GM18861 (cell line): ENCODE measurements around the gene ZMIZ1.
A peak's percentile ranks its signal among the peaks of the same experiment; 100 is the strongest.

Source experiments
- ATAC-seq: cut with Tn5 transposase; IDR thresholded peaks from one replicate; pipeline ENCODE4 v1.9.1; 2021; ENCODE audit not compliant: unreplicated experiment

ZMIZ1 gene

DNA sequence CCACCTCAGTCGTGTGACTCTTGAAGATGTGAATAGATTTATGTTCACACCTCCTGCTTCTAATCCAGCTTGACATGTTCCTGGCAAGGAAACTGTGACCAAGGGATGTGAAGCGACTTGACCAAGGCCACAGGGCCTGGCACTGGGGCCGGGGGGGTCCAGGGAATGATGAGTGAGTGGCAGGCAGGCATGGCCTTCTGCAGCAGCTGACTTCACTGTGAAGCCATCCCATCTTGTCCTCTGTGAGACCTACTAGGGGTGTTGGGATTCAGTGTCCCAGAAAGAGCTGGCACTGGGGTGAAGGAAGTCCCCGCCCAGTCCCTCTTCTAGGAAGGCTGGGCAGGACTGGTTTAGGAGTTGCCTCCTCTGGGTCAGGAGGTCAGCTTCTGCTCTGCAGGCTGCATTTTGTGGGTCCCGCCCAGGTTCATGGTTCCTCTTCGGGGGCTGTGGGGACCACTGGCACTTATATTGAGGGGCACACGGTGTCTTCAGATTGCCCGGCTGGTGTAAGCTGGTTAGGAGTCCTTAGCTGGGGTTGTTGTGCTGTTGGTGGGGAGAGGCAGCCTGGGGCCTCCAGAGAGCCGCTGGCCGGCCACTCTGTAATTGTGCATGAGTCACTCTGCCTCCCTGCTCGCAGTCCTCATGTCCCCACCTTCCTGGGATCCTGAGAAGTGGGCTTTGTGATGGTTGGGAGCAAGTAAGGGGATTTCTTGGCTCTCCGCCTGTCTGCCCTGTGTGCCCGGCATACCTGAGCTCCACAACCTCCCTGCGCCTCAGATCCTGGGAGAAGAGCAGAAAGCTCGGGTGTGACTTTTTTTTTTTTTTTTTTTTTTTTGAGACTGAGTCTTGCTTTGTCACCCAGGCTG, 11.0 kb downstream of the ZMIZ1 start:
- ATAC-seq: no peak

GRCh38 chr10:79081353-79082034, 12.7 kb downstream of the ZMIZ1 start:
- no peak for ATAC-seq

GRCh38 chr10:79082035-79082373, 13.2 kb downstream of the ZMIZ1 start:
- ATAC-seq: no peak

DNA sequence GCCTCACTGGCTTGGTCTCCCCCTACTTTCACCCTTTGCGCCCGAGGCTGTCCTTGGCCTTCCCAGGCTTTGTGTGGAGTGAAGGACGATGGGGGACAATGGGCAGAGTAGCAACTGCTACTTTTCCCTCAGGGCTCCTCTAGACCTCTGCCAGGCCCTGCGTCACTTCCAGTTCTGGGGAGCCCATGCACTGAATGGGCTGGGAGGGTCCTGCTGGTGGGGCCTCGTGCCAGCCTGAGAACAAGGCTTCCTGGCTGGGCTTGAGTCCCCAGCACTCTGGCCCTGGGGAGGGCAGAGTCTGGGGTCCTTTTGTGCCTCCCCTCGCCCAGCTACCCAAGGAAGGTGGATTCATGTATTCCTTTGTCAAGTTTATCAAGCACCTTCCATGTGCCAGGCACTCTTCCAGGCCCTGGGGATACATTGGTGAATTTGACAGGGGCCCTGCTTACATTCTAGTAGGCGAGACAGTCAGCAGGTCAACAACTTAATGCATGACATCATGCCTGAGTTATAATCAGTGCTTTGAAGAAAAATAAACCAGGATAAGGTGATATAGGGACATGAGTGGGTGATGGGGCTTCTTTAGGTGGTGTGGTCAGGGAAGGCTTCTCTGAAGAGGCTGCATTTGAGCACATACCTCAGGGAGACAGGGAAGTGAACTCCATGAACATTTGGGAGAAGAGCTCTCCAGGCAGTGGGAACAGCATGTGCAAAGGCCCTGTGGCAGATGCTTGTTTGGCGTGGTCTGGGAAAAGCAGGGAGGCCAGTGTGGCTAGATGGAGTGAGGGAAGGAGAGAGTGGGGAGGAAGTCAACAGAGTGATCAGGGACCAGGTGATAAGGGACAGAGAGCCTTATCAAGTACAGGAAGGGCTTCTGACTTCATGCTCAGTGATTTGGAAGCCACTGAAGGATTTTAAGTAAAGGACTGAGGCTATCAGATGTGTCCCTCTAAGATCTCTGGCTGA, 14.1 kb downstream of the ZMIZ1 start:
- no peak for ATAC-seq

- ATAC-seq: no peak
Measured at GRCh38 chr10:79084012-79084971, 15.5 kb downstream of the ZMIZ1 start.

GRCh38 chr10:79084972-79085597, 16.3 kb downstream of the ZMIZ1 start:
- ATAC-seq: peak; percentile 55

- ATAC-seq: no peak
Measured at GRCh38 chr10:79086822-79087221, 18.1 kb downstream of the ZMIZ1 start.

GRCh38 chr10:79087721-79088120, 19.0 kb downstream of the ZMIZ1 start:
- no peak for ATAC-seq

DNA sequence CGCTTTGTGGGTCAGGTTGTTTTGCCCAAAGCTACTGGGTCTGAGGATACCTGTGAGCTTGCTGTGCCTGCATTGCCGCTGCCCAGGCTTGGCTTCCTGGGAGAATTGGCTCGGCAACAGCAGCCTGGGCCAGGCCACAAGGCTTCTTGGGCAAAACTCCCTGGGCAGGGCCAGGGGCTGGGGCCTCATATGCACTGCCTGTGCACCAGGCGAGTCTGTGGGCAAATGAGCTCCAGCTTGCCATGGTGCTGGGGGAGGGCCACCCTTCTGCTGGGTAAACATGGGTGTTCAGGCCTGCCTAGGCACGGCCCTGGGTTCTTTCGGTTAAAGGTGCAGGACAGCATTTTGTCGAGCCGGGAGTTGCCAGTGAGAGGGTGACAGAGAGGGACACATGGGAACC, 19.4 kb downstream of the ZMIZ1 start:
- ATAC-seq: no peak

DNA sequence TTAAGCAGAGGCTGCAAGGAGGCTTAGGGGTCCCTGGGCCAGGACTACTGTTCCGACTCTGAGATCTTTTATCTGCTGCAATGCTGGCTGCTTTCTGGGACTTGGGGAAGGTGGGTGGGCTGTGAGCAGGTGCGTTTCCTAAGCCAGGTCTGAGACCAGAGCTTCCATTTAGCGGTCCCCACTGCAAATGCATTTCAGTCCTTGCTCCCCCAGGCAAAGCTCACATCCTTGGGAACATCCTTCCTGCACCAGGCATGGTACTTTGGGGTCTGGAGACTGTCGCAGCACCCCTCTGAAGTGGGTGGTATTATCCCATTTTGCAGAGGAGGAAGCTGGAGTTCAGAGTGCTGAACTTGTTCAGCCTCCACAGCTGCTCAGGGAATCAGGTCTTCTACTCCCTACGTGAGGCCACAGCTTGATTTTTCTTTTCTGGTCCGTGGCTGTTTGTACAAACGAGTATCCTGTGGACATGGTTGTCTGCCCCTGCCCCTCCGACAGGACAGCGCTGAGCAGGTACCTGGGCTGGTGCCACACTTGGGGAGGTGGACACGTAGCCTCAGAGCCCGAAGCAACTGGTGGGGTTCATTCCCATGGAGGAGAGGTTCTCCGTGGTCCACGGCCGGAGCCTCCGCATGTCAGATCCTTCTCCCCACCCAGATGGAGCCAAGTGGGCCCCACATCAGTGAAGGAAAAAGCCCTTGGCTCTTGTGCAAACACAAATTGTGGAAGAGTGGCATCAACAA, 20.0 kb downstream of the ZMIZ1 start:
- no peak for ATAC-seq

- no peak for ATAC-seq
Measured at GRCh38 chr10:79089632-79090031, 20.9 kb downstream of the ZMIZ1 start.

GRCh38 chr10:79090134-79090803, 21.5 kb downstream of the ZMIZ1 start:
- peak; percentile 35 for ATAC-seq

DNA sequence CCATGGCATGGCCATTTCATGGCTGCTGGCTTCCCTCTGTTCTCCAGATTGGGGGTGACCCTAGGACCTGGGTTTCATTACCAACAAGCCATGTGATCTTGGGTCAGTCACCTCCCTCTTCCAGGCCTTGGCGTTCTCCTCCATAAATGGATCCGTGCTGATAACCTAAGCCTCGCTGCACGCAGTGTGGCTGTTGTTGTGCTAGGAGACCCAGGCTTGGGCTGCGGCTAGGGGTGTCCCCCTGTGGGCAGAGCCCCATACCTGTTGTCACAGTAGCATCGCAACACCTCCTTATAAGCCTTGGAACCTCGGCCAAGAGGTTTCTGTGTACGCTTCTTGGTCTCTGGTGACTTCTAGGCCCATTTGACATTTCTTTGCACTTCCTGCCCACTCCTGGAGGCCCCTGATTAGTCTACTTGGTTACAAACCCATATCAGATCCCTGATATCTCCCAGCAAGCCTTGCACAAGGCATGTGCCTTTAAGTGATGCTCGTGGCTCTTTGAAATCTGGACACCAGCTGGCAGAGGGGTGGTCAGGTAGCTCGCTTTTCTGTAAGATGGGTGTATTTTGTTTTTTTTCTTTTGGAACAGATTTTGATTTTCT, 23.6 kb downstream of the ZMIZ1 start:
- ATAC-seq: no peak

DNA sequence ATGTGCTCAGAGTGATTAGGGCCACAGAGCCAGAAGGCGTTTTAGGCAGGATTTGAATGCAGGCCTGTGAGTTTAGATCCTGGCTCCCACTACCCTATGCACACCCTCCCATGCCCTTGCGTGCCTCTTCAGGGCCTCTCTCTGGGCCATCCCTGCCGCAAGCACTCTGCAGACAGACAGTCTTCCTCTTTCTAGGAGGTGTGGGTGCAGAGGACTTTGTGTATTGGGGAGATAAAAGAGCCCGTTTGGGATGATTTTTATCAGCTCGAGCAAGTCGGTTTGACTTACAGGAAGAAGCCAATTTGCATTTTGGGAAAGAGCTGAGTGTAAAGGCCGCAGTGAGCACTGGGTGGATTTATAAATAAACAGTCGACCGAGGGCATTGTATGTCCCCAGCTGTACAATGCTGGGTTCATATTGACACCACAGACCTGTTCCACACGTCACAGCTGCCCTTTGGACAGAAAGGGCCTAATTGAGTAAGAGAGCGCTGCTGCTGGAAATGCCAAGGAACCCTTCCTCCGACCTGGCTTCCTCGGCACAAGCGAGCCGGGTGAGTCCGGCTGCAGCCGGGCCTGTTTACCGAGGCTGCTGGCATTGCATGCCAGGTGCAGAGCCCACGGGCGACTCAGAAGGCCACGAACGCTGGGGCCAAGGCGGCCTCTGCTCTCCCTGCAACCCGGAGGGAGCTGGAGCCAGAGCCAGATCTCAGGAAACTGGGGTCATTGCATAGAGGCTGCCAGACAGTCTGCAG, 25.1 kb downstream of the ZMIZ1 start:
- ATAC-seq: no peak

DNA sequence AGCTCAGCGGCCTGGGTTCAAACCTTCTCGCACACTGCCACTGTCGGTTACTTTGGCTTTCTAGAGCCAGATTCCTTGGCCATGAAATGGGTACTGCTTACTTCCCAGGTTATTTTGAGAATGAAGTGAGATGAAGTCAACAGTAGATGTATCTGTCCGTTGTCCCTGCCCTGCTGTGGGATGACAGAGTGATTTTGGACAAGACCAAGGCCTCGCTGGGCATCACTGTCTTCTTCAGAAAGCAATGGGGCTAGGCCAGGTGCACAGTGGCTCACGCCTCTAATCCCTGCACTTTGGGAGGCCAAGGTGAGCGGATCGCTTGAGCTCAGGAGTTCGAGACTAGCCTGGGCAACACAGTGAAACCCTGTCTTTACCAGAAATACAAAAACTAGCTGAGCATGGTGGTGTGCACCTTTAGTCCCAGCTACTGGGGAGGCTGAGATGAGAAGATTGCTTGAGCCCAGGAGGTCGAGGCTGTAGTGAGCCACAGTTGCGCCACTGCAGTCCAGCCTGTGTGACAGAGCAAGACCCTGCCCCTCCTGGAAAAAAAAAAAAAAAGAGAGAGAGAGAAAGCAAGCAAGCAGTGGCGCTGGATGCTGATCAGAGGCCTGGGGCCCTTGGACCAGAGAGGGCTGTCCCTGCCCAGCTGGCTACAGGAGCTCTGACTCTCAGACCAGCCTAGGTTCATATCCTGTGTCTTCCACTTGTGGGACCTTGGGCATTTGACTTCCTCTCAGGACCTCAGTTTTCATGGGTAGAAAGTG, 25.8 kb downstream of the ZMIZ1 start:
- no peak for ATAC-seq

GRCh38 chr10:79095316-79095715, 26.6 kb downstream of the ZMIZ1 start:
- ATAC-seq: no peak

DNA sequence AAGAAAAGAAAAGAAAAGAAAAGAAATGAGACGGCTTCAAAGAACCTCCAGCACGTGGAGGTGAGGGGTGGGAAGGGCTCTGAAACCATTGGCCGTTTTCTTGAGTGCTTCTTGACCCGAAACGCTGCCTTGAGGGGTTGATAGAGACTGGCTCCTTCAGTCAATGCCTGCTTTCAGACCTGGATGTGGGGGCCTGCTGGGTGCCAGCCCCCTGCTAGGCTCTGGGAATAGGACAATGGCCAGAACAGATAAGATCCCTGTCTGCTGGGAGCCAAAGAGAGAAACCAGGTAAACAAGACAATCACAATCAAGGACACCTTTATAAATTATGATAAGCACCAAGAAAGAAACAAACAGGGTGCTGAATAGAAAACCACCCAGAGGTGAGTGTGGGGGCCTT, 27.7 kb downstream of the ZMIZ1 start:
- no peak for ATAC-seq
